Measurements from ENCODE around the gene AGAP1.

AGAP1 gene

GRCh38 chr2:235605312-235606003 is 111.6 kb downstream of the AGAP1 start:
- no peak for DNase-seq (ENCODE audit: low read depth in 3 of 3, low spot score in 1 of 3)

- DNase-seq (ENCODE audit: low read depth in 3 of 3, low spot score in 1 of 3), result no peak
Observed at GRCh38 chr2:235606004-235606715, 112.3 kb downstream of the AGAP1 start.

GRCh38 chr2:235607546-235608199 is 113.8 kb downstream of the AGAP1 start:
- no peak for DNase-seq (ENCODE audit: low read depth in 3 of 3, low spot score in 1 of 3)

- DNase-seq (ENCODE audit: low read depth in 3 of 3, low spot score in 1 of 3), result no peak
Observed at GRCh38 chr2:235608200-235608887, 114.5 kb downstream of the AGAP1 start.

GRCh38 chr2:235609321-235609720 is 115.5 kb downstream of the AGAP1 start:
- no peak for DNase-seq (ENCODE audit: low read depth in 3 of 3, low spot score in 1 of 3)

- DNase-seq (ENCODE audit: low read depth in 3 of 3, low spot score in 1 of 3), result no peak
Observed at GRCh38 chr2:235609746-235610145, 115.9 kb downstream of the AGAP1 start.

GRCh38 chr2:235610696-235611257 is 116.9 kb downstream of the AGAP1 start:
- no peak for DNase-seq (ENCODE audit: low read depth in 3 of 3, low spot score in 1 of 3)

- no peak for DNase-seq (ENCODE audit: low read depth in 3 of 3, low spot score in 1 of 3)
Observed at GRCh38 chr2:235611349-235611748, 117.5 kb downstream of the AGAP1 start.

GRCh38 chr2:235611756-235612155 is 117.9 kb downstream of the AGAP1 start:
- no peak for DNase-seq (ENCODE audit: low read depth in 3 of 3, low spot score in 1 of 3)

- DNase-seq (ENCODE audit: low read depth in 3 of 3, low spot score in 1 of 3), result no peak
Observed at GRCh38 chr2:235612181-235612950, 118.5 kb downstream of the AGAP1 start.

GRCh38 chr2:235613649-235614048 is 119.8 kb downstream of the AGAP1 start:
- no peak for DNase-seq (ENCODE audit: low read depth in 3 of 3, low spot score in 1 of 3)

- no peak for DNase-seq (ENCODE audit: low read depth in 3 of 3, low spot score in 1 of 3)
Observed at GRCh38 chr2:235614176-235614860, 120.5 kb downstream of the AGAP1 start.

- no peak for DNase-seq (ENCODE audit: low read depth in 3 of 3, low spot score in 1 of 3)
Observed at GRCh38 chr2:235614900-235615712, 121.3 kb downstream of the AGAP1 start.

- DNase-seq (ENCODE audit: low read depth in 3 of 3, low spot score in 1 of 3), result no peak
Observed at GRCh38 chr2:235616885-235617284, 123.0 kb downstream of the AGAP1 start.

- DNase-seq (ENCODE audit: low read depth in 3 of 3, low spot score in 1 of 3), result no peak
Observed at GRCh38 chr2:235618039-235618438, 124.2 kb downstream of the AGAP1 start.

- no peak for DNase-seq (ENCODE audit: low read depth in 3 of 3, low spot score in 1 of 3)
Observed at GRCh38 chr2:235619544-235619943, 125.7 kb downstream of the AGAP1 start.

GRCh38 chr2:235621736-235622135 is 127.9 kb downstream of the AGAP1 start:
- DNase-seq (ENCODE audit: low read depth in 3 of 3, low spot score in 1 of 3), result no peak

- DNase-seq (ENCODE audit: low read depth in 3 of 3, low spot score in 1 of 3), result no peak
Observed at GRCh38 chr2:235623111-235623510, 129.3 kb downstream of the AGAP1 start.

- no peak for DNase-seq (ENCODE audit: low read depth in 3 of 3, low spot score in 1 of 3)
Observed at GRCh38 chr2:235623752-235624151, 129.9 kb downstream of the AGAP1 start.

All from stimulated activated CD4-positive, alpha-beta T cell treated with anti-CD3 and anti-CD28 coated beads, TNF-alpha, amount 100 ng/mL, for 1 hour (primary cell).